HepG2 (cell line): ENCODE results near the gene GMEB1. TPM values are rescaled to one million over a fixed set of nuclear protein-coding genes. Genes with fewer than 3 reads are reported as not detected.

Source experiments
- ARNTL ChIP-seq: sonication (generic); formaldehyde crosslinking; IDR thresholded peaks from 2 replicates; pipeline ENCODE4 v1.4.0; 2020; ENCODE audit warnings: mild to moderate bottlenecking, missing genetic modification reagents
- HNRNPL ChIP-seq: fragments of 200-400 bp; formaldehyde crosslinking; IDR thresholded peaks from 2 replicates; pipeline ENCODE4 v1.6.1; 2017; ENCODE audit warnings: mild to moderate bottlenecking, low read depth, low read length
- HOXA9 ChIP-seq: sonication (generic); formaldehyde crosslinking; IDR thresholded peaks from 2 replicates; pipeline ENCODE4 v1.8.1; 2022; ENCODE audit warnings: missing genetic modification reagents, mild to moderate bottlenecking, moderate library complexity, borderline replicate concordance
- KDM3A ChIP-seq: IDR thresholded peaks from 2 replicates; pipeline ENCODE4 v1.6.1; 2018; ENCODE audit warnings: low read depth, missing compliant biosample characterization
- MLXIP ChIP-seq: sonication (generic); formaldehyde crosslinking; IDR thresholded peaks from 2 replicates; pipeline ENCODE4 v1.9.0; 2021; ENCODE audit warnings: missing genetic modification reagents, borderline replicate concordance
- MYC ChIP-seq: sonication (generic); formaldehyde crosslinking; IDR thresholded peaks from 2 replicates; pipeline ENCODE4 v1.9.0; 2021; ENCODE audit warnings: missing genetic modification reagents, borderline replicate concordance
- RXRA ChIP-seq: sonication (generic); formaldehyde crosslinking; IDR thresholded peaks from 2 replicates; pipeline ENCODE4 v1.5.1; 2020; ENCODE audit warnings: missing genetic modification reagents
- SAP130 ChIP-seq: IDR thresholded peaks from 2 replicates; pipeline ENCODE4 v1.6.1; 2016; ENCODE audit warnings: low read depth
- SOX13 ChIP-seq, 3 experiments: fragments of 450-650 bp in 1 of 3; sonication (generic) in 1 of 3; formaldehyde crosslinking in 1 of 3; IDR thresholded peaks in 2 of 3; conservative IDR thresholded peaks in 1 of 3; 2 replicates each; pipeline versions ENCODE4 v1.5.0 to v1.6.1; 2016 to 2020; ENCODE audit warnings: antibody characterized with exemption in 1 of 3, mild to moderate bottlenecking in 1 of 3, missing compliant biosample characterization in 1 of 3, missing genetic modification reagents in 1 of 3, moderate library complexity in 1 of 3
- STAG1 ChIP-seq: sonication (generic); formaldehyde crosslinking; IDR thresholded peaks from 2 replicates; pipeline ENCODE4 v1.4.0; 2020; ENCODE audit warnings: missing genetic modification reagents
- TARDBP ChIP-seq: sonication (generic); formaldehyde crosslinking; IDR thresholded peaks from 2 replicates; pipeline ENCODE4 v1.8.0; 2022; ENCODE audit warnings: mild to moderate bottlenecking, missing genetic modification reagents
- TERF1 ChIP-seq: sonication (generic); formaldehyde crosslinking; IDR thresholded peaks from 2 replicates; pipeline ENCODE4 v1.8.0; 2022; ENCODE audit warnings: mild to moderate bottlenecking, missing genetic modification reagents, moderate library complexity
- ZBTB49 ChIP-seq: sonication (generic); formaldehyde crosslinking; IDR thresholded peaks from 2 replicates; pipeline ENCODE4 v1.4.0; 2020; ENCODE audit warnings: missing genetic modification reagents, borderline replicate concordance
- ZNF260 ChIP-seq: sonication (generic); formaldehyde crosslinking; IDR thresholded peaks from 2 replicates; pipeline ENCODE4 v1.4.0; 2020; ENCODE audit warnings: missing genetic modification reagents, low read depth, mild to moderate bottlenecking, borderline replicate concordance
- ZNF317 ChIP-seq: sonication (generic); formaldehyde crosslinking; IDR thresholded peaks from 2 replicates; pipeline ENCODE4 v1.5.0; 2020; ENCODE audit warnings: mild to moderate bottlenecking, missing genetic modification reagents
- ZNF550 ChIP-seq: sonication (generic); formaldehyde crosslinking; IDR thresholded peaks from 2 replicates; pipeline ENCODE4 v1.4.0; 2020; ENCODE audit warnings: mild to moderate bottlenecking, missing genetic modification reagents, borderline replicate concordance
- ZNF788 ChIP-seq: sonication (generic); formaldehyde crosslinking; IDR thresholded peaks from 2 replicates; pipeline ENCODE4 v1.5.0; 2020; ENCODE audit warnings: mild to moderate bottlenecking, missing genetic modification reagents, borderline replicate concordance
- polyA plus RNA-seq, 8 experiments: library from polyadenylated mRNA; depleted of rRNA in 3 of 8; stranded (reverse) in 7 of 8; unstranded in 1 of 8; fragments of >200 nt; fragmentation: Illumina TruSeq in 4 of 8; extraction: Trizol in 4 of 8; gene quantifications; 2 replicates each; pipeline versions ENCODE4 v1.2.1 to v1.2.3, GENCODE V29; 2011 to 2016; ENCODE audit warnings: low read depth in 4 of 8, missing spikeins in 1 of 8, mixed read lengths in 1 of 8; ENCODE audit not compliant: insufficient read depth in 1 of 8
- total RNA-seq, 5 experiments: library from RNA; depleted of rRNA; stranded (reverse); fragments of >200 nt; fragmentation: Illumina TruSeq; extraction: Trizol; gene quantifications; 2 replicates each; pipeline ENCODE4 v1.2.3, GENCODE V29; 2016; ENCODE audit warnings: low read depth in 1 of 5
- TF ChIP-seq, protein P1 (sequence below): sonication (generic); formaldehyde crosslinking; IDR thresholded peaks from 2 replicates; pipeline ENCODE4 v1.8.1; 2023; ENCODE audit warnings: mild to moderate bottlenecking, missing genetic modification reagents, borderline replicate concordance

GMEB1 gene
- total and polyA plus RNA-seq, 2 of the 13 experiments (the other 11 are each of a cell fraction or from before 2014, with no cell fraction given): 3.0 to 6.0 TPM

- TF ChIP-seq ZBTB49 (CRISPR knock-in tag) (no peak), TERF1 (peak; percentile 77; the same call in 1 of the 2 replicates), MYC (CRISPR knock-in tag) (peak; percentile 97), ZNF550 (CRISPR knock-in tag) (no peak), MLXIP (CRISPR knock-in tag) (no peak), HNRNPL (no peak), HOXA9 (CRISPR knock-in tag) (peak; percentile 31; the same call in 1 of the 2 replicates), RXRA (peak; percentile 44), SAP130 (CRISPR knock-in tag) (peak; percentile 98), ZNF788 (CRISPR knock-in tag) (peak; percentile 54; the same call in 1 of the 2 replicates), ZNF260 (CRISPR knock-in tag) (no peak), ZNF317 (CRISPR knock-in tag) (peak; percentile 36; the same call in 1 of the 2 replicates), TARDBP (peak; percentile 73; the same call in 1 of the 2 replicates), KDM3A (CRISPR knock-in tag) (peak; percentile 92), ARNTL (CRISPR knock-in tag) (peak; percentile 40; the same call in 1 of the 2 replicates), STAG1 (peak; percentile 72), SOX13 (IDR thresholded peaks at IDR 0.05) (no peak), SOX13 (CRISPR knock-in tag; conservative IDR thresholded peaks at IDR 0.05 in 1 of 2, IDR thresholded peaks at IDR 0.05 in 1 of 2) (peak in 1 of 2 experiments; percentile 9; a peak in 1 of 4 replicates)
- TF ChIP-seq, protein P1, sequence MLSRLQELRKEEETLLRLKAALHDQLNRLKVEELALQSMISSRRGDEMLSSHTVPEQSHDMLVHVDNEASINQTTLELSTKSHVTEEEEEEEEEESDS (CRISPR knock-in tag): peak; percentile 58; the same call in 1 of the 2 replicates
Observed at GRCh38 chr1:28642847-28643635, 25.5 kb upstream of the GMEB1 start, which contains the start of gene TAF12 (continued).
